ENCODE measurements around the gene GIGYF2.

Gene GIGYF2

GRCh38 chr2:232791518-232791917 is 94.4 kb downstream of the GIGYF2 start:
- H4K20me1 ChIP-seq (ENCODE audit: insufficient read depth, low read length): no peaks in the 10 kb centered on the region
- H3K9me3 ChIP-seq (ENCODE audit: insufficient read depth, low read length, severe bottlenecking): no peaks in the 10 kb centered on the region
- H3K9ac ChIP-seq (ENCODE audit: low read depth, low read length): no peak overlapping the region
- H3K27ac ChIP-seq (ENCODE audit: low read length): no peak overlapping the region
- DNase-seq: no peak
- no peak for TF ChIP-seq EZH2 (IDR thresholded peaks at IDR 0.05; ENCODE audit: borderline replicate concordance, low read depth, low read length, severe bottlenecking)
- TF ChIP-seq CTCF (IDR thresholded peaks at IDR 0.05; ENCODE audit: borderline replicate concordance, extremely low read depth, low read length, poor library complexity, severe bottlenecking): no peak
- H3K27me3 ChIP-seq (ENCODE audit: insufficient read depth, low read length, poor library complexity): no peaks in the 10 kb centered on the region
- no peak for ATAC-seq (ENCODE audit: insufficient read depth, low read depth)
- H3K4me1 ChIP-seq (ENCODE audit: insufficient read depth, low read length): no peaks in the 10 kb centered on the region
- H3K4me3 ChIP-seq (ENCODE audit: low read depth in 1 of 2, low read length in 2 of 2): no peak overlapping the region
- H3K79me2 ChIP-seq (ENCODE audit: insufficient read depth, low read length): no peaks in the 10 kb centered on the region
- H3K4me2 ChIP-seq (ENCODE audit: insufficient read depth, low read length): no peak overlapping the region
- no peak overlapping the region for H2AFZ ChIP-seq (ENCODE audit: low read depth, low read length)
- peaks cover 94% of the 10 kb centered on the region for H3K36me3 ChIP-seq (ENCODE audit: insufficient read depth, low read length)

- Histone ChIP-seq H3K27ac (ENCODE audit: low read length) (no peak overlapping the region), H3K4me3 (ENCODE audit: low read depth in 1 of 2, low read length in 2 of 2) (no peak overlapping the region), H2AFZ (ENCODE audit: low read depth, low read length) (no peak overlapping the region), H3K36me3 (ENCODE audit: insufficient read depth, low read length) (peaks cover 95% of the 10 kb centered on the region), H3K27me3 (ENCODE audit: insufficient read depth, low read length, poor library complexity) (no peaks in the 10 kb centered on the region), H3K4me1 (ENCODE audit: insufficient read depth, low read length) (no peaks in the 10 kb centered on the region), H4K20me1 (ENCODE audit: insufficient read depth, low read length) (no peaks in the 10 kb centered on the region), H3K4me2 (ENCODE audit: insufficient read depth, low read length) (no peak overlapping the region), H3K9ac (ENCODE audit: low read depth, low read length) (no peak overlapping the region), H3K79me2 (ENCODE audit: insufficient read depth, low read length) (no peaks in the 10 kb centered on the region), H3K9me3 (ENCODE audit: insufficient read depth, low read length, severe bottlenecking) (no peaks in the 10 kb centered on the region)
- no peak for DNase-seq
- no peak for ATAC-seq (ENCODE audit: insufficient read depth, low read depth)
- TF ChIP-seq EZH2 (IDR thresholded peaks at IDR 0.05; ENCODE audit: borderline replicate concordance, low read depth, low read length, severe bottlenecking) (no peak), CTCF (IDR thresholded peaks at IDR 0.05; ENCODE audit: borderline replicate concordance, extremely low read depth, low read length, poor library complexity, severe bottlenecking) (no peak)
Measured at GRCh38 chr2:232793271-232793670, 96.1 kb downstream of the GIGYF2 start.

- ATAC-seq (ENCODE audit: insufficient read depth, low read depth) (no peak), DNase-seq (no peak)
- no peak overlapping the region for H3K27ac ChIP-seq (ENCODE audit: low read length)
- H3K36me3 ChIP-seq (ENCODE audit: insufficient read depth, low read length): peaks cover 91% of the 10 kb centered on the region
- no peaks in the 10 kb centered on the region for H4K20me1 ChIP-seq (ENCODE audit: insufficient read depth, low read length)
- no peak overlapping the region for H2AFZ ChIP-seq (ENCODE audit: low read depth, low read length)
- H3K4me2 ChIP-seq (ENCODE audit: insufficient read depth, low read length): no peak overlapping the region
- no peaks in the 10 kb centered on the region for H3K27me3 ChIP-seq (ENCODE audit: insufficient read depth, low read length, poor library complexity)
- H3K9me3 ChIP-seq (ENCODE audit: insufficient read depth, low read length, severe bottlenecking): no peaks in the 10 kb centered on the region
- no peaks in the 10 kb centered on the region for H3K79me2 ChIP-seq (ENCODE audit: insufficient read depth, low read length)
- H3K9ac ChIP-seq (ENCODE audit: low read depth, low read length): no peak overlapping the region
- H3K4me1 ChIP-seq (ENCODE audit: insufficient read depth, low read length): no peaks in the 10 kb centered on the region
- no peak overlapping the region for H3K4me3 ChIP-seq (ENCODE audit: low read depth in 1 of 2, low read length in 2 of 2)
- TF ChIP-seq EZH2 (IDR thresholded peaks at IDR 0.05; ENCODE audit: borderline replicate concordance, low read depth, low read length, severe bottlenecking) (no peak), CTCF (IDR thresholded peaks at IDR 0.05; ENCODE audit: borderline replicate concordance, extremely low read depth, low read length, poor library complexity, severe bottlenecking) (no peak)
Measured at GRCh38 chr2:232794981-232795380, 97.8 kb downstream of the GIGYF2 start.

- no peak overlapping the region for H3K9ac ChIP-seq (ENCODE audit: low read depth, low read length)
- no peaks in the 10 kb centered on the region for H3K9me3 ChIP-seq (ENCODE audit: insufficient read depth, low read length, severe bottlenecking)
- no peaks in the 10 kb centered on the region for H3K27me3 ChIP-seq (ENCODE audit: insufficient read depth, low read length, poor library complexity)
- no peak overlapping the region for H3K4me2 ChIP-seq (ENCODE audit: insufficient read depth, low read length)
- ATAC-seq (ENCODE audit: insufficient read depth, low read depth): no peak
- no peaks in the 10 kb centered on the region; the same call in 1 of the 2 replicates for H3K79me2 ChIP-seq (ENCODE audit: insufficient read depth, low read length)
- no peak for DNase-seq
- no peaks in the 10 kb centered on the region for H4K20me1 ChIP-seq (ENCODE audit: insufficient read depth, low read length)
- no peak overlapping the region for H3K27ac ChIP-seq (ENCODE audit: low read length)
- H3K36me3 ChIP-seq (ENCODE audit: insufficient read depth, low read length): peaks cover 91% of the 10 kb centered on the region
- no peak overlapping the region for H2AFZ ChIP-seq (ENCODE audit: low read depth, low read length)
- H3K4me3 ChIP-seq (ENCODE audit: low read depth in 1 of 2, low read length in 2 of 2): no peak overlapping the region
- TF ChIP-seq CTCF (IDR thresholded peaks at IDR 0.05; ENCODE audit: borderline replicate concordance, extremely low read depth, low read length, poor library complexity, severe bottlenecking): no peak
- TF ChIP-seq EZH2 (IDR thresholded peaks at IDR 0.05; ENCODE audit: borderline replicate concordance, low read depth, low read length, severe bottlenecking): no peak
- no peaks in the 10 kb centered on the region for H3K4me1 ChIP-seq (ENCODE audit: insufficient read depth, low read length)
Measured at GRCh38 chr2:232795920-232796319, 98.8 kb downstream of the GIGYF2 start.
